Stimulated activated CD8-positive, alpha-beta memory T cell treated with anti-CD3 and anti-CD28 coated beads, Interleukin-7, amount 100 ng/mL, for 1 hour (primary cell): ENCODE results near the gene MAGI2.
"Not testable (repeated sequence)": the region's sequence is repeated elsewhere in the genome, so short reads cannot be mapped to it uniquely, and the experiment has no call there.

ENCODE experiments used
- DNase-seq, 2 donors: peaks; one replicate each; pipeline ENCODE4 v3.0.0-alpha.2; 2020; ENCODE audit warnings: low read depth in 2 of 2

MAGI2 gene

DNA sequence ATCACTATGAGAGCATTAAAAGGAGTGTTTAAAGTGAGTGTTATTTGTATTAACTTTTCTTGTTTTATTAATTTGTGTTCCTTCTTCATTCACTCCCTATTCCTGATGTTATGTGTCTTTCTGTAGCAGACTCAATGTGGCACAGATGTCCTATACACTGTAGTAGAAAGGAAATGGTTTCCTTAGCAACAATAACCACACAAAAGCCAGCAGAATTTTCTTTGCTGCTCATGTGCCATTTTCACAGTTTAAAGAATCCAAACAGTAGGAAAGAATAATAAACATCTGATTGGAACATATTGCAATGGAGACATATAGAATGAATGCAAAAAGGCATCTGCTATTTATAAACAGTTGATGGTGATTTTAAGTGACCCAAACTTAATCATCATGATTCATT, 891.3 kb downstream of the MAGI2 start:
- no peak for DNase-seq

GRCh38 chr7:78558566-78558965, 894.9 kb downstream of the MAGI2 start:
- DNase-seq, result no peak

DNA sequence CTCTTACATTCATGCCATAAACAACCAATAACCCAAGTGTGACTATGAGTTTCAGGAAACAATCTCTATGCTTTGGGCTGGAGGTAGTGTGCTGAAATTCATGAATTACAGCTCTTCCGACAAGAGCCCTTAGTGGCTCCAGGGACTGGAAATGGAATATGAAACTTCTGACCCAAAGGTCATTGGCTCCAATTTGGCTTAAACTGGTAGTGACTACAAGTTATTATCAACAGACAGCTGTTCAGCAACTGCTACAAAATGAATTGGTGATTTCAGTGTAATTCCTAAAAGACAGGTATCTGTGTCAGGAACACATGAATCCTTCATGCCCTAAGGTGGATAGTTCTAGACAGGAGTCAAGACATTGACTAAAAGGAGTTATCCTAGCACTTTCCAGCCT, 909.5 kb downstream of the MAGI2 start:
- no peak for DNase-seq

DNA sequence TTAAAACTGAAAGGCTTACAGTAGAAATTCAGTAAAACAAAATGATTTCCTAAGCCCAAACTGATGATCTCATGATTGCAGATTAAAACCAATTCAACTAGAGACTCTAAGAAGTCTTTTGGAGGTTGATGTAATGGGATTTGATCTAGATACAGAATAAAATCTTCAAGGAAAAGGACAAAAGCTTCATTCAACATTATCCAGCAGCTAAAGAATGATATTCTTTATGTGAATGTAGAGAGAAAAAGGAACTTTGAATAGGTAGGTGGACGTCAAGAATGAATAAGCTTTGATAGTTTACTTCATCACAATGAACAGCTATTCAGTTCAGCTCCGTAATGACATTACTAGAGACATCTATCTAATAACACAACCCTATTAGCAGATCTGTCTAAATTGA, 910.5 kb downstream of the MAGI2 start:
- DNase-seq, result no peak

GRCh38 chr7:78542541-78542940, 910.9 kb downstream of the MAGI2 start:
- DNase-seq, result no peak

DNA sequence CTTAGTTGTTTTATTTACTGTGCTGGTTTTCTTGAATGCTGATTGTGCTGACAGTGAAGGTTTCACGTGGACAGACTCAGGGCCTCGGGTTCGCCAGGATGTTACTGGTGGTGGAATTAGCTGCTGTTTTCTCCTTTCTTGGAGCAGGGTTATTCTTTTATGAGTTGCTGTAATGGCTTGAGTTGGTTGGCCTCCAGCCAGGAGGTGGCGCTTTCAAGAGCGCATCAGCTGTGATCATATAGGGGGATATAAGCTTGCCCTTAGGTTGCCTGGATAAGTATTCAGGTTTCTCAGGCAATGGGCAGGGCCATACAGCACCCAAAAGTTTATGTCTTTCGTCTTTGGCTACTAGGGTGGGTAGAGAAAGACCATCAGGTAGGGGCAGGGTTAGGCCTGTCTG, 913.6 kb downstream of the MAGI2 start:
- no peak for DNase-seq

- no peak for DNase-seq
Measured at GRCh38 chr7:78535655-78536054, 917.8 kb downstream of the MAGI2 start.

DNA sequence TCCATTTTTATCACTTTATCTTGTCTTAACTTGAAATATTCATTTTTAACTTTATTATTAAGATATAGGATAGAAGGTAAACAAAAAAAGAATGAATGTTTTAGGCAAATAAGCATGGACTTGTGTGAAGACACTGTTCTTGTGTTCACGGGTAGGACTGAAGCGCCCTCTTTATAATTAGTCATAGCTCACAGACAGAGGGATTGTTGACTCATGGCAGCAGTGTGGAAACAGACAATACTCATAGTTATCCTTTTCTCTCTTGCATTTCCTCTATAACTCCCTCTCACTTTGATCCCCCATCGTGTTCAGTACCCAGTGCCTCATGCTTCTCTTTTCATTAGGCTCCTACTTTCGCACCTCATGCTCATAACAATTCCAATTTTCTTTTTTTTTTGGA, 923.1 kb downstream of the MAGI2 start:
- no peak for DNase-seq

- no peak for DNase-seq
Measured at GRCh38 chr7:78529392-78529791, 924.1 kb downstream of the MAGI2 start.

DNA sequence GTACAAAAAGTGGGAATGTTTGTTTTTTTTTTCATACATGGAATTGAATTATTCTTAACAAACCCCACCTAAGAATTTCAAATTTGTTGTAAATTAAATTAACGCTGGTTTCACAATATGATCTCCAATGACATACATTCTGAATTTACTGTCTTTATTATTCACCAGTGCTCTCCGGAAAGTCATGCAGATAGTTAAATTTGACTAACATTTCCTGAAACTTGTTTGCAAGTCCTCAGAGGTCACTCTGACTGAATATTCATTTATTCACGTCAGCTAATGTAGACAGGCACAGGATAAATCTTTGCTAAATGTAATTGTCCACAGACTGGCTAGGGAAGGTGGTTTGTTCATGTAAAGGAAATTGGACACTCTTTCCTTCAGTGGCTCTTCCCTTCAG, 924.5 kb downstream of the MAGI2 start:
- no peak for DNase-seq

- DNase-seq, result no peak
Measured at GRCh38 chr7:78523930-78524329, 929.5 kb downstream of the MAGI2 start.

DNA sequence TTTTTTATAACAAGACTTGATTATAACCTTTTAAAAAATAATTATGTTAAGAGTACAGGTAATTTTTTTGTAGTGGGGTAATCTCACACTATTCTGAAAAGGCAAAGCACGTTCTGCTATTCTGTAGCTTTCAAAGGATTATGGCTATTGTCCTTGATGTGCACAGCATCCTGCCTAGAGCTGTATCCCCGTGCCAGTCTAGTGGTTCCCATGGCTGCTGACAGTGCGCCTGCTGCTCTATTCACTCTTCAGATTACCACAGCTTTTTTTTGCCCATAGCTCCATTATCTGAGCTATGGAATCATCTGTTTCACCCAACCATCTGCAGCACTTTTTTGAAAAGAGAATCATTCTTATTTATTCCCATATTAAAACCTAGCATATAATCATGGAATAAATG, 931.5 kb downstream of the MAGI2 start:
- DNase-seq, result no peak

DNA sequence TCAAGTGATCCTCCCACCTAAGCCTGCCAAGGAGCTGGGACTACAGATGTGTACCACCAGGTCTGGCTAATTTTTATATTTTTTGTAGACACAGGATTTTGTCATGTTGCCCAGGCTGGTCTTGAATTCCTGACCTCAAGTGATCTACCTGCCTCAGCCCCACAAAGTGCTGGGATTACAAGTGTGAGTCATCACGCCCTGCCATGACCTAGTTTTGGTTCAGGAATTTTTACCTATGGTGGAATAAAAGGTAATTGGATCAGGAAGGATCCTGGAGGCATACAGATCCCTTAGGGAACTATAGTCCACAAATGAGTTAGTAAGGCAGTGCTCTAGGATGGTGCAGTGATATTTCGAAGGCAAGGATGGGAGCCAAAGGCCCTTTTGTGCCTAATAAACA, 937.0 kb downstream of the MAGI2 start:
- no peak for DNase-seq

- no peak for DNase-seq
Measured at GRCh38 chr7:78514634-78515033, 938.8 kb downstream of the MAGI2 start.

DNA sequence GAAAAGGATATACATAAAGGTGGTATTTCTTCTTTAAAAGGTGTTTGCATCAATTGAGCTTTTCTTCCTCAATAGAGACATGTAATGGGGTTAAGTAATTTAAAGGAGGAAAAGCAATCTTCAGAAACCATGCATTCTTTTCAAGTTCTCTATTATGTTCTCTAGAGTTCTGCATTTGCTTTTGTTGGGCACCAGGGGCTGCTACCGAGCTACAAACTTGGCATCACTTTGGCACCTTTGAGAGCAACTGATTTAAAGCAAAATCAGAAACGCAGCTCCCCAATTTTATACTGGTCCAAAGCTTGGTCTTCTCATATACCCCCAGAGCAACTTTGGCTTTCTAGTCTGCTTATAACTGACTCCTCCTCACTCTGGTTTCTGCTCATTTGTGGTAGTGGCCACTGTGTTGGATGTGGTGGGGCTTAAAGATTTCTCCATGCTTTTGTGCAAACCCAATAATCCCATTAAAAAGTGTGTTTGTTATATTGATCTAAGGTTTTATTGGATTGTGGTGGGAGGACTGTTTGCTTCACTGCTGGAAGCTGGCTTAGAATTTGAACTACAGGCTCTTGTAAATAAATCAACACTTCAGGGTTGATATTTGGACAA, 942.8 kb downstream of the MAGI2 start:
- no peak for DNase-seq

GRCh38 chr7:78503301-78503700, 950.2 kb downstream of the MAGI2 start:
- not testable (repeated sequence) for DNase-seq

DNA sequence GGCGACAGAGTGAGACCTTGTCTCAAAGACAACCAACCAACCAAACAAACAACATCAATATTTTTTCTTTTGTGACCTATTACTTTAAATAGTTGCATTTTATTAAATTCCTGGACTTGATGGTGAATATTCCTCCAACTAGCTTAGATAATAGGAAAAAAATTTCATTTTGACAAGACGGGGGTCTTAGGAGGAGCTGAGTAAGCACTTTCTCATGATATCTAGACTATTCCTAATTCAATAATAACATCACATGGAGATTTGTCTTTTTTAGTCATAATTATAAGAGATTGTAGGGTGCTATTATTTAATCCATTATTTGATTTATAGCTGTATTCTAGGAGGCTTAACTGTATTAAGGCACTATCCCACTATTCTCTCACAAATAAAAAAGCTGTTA, 952.4 kb downstream of the MAGI2 start:
- DNase-seq, result no peak

GRCh38 chr7:78499971-78500370, 953.5 kb downstream of the MAGI2 start:
- DNase-seq, result no peak

DNA sequence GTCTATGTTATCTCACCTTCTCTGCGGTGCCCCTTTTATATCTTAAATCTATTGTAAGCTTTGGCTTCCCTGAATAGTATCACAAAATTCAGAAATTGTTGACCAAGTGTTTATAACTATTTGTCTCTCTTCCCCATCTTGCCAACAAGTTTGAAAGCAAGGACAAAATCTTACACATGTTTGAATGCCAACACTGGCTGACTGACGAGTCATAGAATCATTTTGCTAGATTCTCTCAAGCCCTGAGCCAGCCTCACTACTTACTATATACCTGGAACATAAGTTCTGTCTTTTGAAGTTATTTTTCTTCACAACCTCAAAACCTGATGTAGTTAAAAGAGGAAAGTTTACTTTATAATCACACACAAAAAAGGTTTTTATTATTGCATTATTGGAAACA, 954.2 kb downstream of the MAGI2 start:
- DNase-seq, result no peak

GRCh38 chr7:78497728-78498427, 955.6 kb downstream of the MAGI2 start:
- DNase-seq, result no peak

DNA sequence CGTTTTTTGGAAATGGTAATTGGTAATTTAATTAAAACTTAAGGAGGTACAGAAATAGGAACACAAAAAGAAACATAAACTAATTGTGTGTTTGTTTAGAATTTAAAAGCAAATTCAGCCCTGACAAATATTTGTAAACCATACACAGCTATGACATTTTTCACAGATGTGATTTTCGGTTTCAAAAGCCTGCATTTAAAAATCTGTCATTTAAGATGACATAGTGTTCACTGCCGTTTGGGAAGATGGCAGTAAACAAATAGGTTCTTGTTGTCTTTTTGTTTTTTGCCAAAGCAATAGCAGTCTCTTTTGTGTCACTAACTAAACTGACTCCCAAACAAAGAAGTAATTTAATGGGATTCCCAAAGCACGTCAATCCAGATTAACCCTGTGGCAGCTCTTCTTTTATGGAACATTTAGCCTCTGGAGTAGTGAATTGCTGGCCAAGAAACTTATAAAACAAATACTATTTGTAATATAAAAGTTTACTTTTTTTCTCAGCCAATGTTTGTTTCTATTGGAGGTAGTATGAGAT, 957.3 kb downstream of the MAGI2 start:
- no peak for DNase-seq

- no peak for DNase-seq
Measured at GRCh38 chr7:78493401-78493800, 960.1 kb downstream of the MAGI2 start.

DNA sequence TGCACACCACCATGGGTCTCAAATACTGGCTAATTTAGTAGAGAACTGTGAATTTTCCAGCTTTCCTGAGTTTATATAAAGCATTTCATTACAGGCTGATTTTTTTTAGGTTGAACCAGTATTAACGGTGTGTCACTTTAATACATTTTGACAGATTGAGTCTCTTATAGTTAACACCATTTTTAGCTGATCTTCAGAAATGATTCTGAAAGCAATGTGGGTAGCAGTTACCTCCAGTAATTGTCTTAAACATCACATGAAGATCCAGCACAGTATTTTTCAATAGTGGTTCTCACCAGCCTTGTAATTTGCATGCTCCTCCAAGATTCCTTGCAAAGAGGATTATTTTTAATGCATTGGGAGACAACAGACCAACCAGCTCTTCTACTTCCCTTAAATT, 961.3 kb downstream of the MAGI2 start:
- DNase-seq, result no peak

- no peak for DNase-seq
Measured at GRCh38 chr7:78490524-78490923, 962.9 kb downstream of the MAGI2 start.
